HG02970 (cell line): ENCODE results near the gene DVL3.

Experiments
- ATAC-seq: cut with Tn5 transposase; IDR thresholded peaks from one replicate; pipeline ENCODE4 v1.9.1; 2021; ENCODE audit warnings: mild to moderate bottlenecking, moderate library complexity, moderate number of reproducible peaks; ENCODE audit not compliant: unreplicated experiment, low FRiP score

The DVL3 gene

DNA sequence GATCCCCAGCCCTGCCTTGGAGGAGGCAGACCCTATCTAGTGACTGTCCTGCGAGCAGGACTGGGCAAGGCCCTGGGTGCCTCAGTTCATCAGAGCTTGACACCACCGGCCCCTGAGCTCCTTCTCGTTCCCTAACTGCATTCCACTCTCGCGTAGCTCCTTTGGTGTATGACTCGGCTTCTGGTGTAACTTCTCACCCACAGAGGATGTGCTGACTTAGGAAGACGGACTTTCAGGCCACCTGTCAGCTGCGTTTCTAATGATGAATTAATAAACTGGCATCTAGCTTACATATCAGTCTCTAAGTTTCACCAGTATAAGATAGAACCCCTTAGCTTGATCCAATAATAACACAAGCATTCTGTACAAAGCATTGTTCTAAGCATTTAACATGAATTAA lies 48.3 kb downstream of the DVL3 start:
- ATAC-seq: no peak

DNA sequence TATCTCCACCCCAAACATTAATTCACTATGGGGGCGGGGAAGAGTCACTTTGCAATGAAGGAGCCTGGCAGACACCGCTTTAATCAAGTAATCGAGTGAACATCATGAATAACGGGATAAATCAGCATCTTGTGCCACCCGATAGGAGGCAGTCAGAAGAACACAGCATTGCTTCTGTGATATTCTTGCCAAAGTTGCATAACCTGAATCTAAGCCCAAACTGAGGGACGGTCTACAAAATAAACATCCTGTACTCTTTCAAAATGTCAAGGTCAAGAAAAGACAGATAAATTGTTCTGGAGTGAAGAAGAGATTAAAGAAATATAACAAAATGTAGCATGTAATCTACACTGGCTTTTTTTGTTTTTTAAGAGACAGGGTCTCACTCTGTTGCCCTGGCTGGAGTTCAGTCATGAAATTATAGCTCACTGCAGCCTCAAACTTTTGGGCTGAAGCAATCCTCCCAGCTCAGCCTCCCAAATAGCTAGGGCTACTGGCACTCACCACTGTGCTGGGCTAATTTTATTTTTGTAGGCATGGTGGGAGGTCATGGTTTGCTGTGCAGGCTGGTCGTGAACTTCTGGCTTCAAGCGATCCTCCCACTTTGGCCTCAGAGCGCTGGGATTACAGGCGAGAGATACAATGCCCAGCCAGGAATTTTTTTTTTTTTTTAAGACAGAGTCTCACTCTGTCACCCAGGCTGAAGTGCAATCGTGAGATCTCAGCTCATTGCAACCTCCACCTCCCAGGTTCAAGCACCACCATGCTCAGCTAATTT lies 54.2 kb downstream of the DVL3 start:
- ATAC-seq: no peak

DNA sequence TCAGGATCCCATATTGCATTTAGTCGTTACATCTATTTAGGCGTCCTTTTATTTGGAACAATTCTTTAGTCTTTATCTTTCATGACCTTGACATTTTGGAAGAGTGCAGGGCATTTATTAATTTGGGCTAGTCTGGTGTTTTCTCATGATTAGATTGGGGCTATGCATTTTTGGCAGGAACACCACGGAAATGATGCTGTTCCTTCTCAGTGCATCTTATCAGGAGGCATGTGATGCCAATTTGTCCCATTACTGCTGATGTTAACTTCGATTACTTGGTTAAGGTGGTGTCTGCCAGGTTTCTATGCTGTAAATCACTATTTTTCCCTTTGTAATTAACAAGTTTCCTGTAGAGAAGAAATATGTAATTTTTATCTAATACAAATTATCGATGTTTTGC lies 56.1 kb downstream of the DVL3 start:
- no peak for ATAC-seq

DNA sequence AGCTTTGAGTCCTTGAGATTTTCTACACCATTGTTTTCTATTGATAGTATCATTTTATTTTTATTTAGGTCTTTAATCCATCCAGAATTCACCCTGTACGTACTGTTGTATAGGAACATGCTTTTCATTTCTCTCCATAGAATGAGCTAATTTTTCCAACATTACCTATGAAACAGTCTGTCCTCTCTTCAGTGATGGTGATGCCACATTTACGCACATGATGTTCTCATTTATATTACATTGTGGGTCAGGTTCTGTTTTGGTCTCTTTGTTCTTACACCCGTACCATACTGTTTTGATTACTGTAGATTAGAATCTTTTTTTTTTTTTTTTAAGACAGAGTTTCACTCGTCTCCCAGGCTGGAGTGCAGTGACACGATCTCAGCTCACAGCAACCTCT lies 56.5 kb downstream of the DVL3 start:
- no peak for ATAC-seq

DNA sequence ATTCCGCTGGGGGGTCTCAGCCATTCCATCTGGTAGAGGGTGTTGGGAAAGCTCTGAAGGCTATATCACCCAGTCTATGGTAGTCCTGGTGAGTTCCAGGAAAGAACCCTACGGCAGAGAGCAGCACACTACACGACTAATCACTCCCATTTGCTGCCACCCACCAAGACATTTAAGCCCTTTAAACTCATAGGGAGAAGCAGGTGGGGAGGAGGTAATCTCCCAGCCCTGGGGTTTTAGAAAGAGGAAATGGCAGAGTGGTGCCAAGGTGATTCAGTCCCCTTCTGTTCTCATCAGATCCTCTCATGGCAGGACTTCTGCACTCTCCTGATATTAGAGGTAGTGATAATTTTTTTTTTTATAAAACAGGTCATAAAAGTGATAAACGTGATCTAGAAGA lies 63.6 kb downstream of the DVL3 start:
- no peak for ATAC-seq

DNA sequence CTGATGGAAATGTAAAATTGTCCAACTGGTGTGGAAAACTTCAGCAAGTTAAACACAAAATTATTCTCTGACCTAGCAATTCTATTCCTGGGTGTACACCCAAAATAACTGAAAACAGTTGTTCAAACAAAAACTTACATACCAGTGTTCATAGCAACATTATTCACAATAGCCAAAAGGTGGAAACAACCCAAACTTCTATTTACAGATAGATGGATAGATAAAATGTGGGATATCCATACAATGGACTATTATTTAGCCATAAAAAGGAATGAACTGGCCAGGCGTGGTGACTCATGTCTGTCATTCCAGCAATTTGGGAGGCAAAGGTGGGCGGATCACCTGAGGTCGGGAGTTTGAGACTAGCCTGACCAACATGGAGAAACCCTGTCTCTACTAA lies 67.3 kb downstream of the DVL3 start:
- no peak for ATAC-seq
